Endodermal cell (in vitro differentiated cells): ENCODE measurements around the gene MPP4. TPM values are rescaled to one million over a fixed set of nuclear protein-coding genes. Genes with fewer than 3 reads are reported as not detected.

Source experiments
- DNase-seq: peaks from one replicate; pipeline ENCODE4 v3.0.0-alpha.2; 2017
- H3K27ac ChIP-seq: 2 replicates; pipeline ENCODE4 v1.5.1; 2013; ENCODE audit warnings: mild to moderate bottlenecking, low read depth, low read length, moderate library complexity
- H3K27me3 ChIP-seq: 2 replicates; pipeline ENCODE4 v1.6.1; 2013; ENCODE audit warnings: mild to moderate bottlenecking, low read length, moderate library complexity; ENCODE audit not compliant: insufficient read depth, control insufficient read depth, poor library complexity, severe bottlenecking
- H3K36me3 ChIP-seq: 2 replicates; pipeline ENCODE4 v1.7.0; 2013; ENCODE audit warnings: mild to moderate bottlenecking, low read length, moderate library complexity; ENCODE audit not compliant: control insufficient read depth, insufficient read depth
- H3K4me1 ChIP-seq: one replicate; pipeline ENCODE4 v1.7.0; 2013; ENCODE audit warnings: low read length; ENCODE audit not compliant: control insufficient read depth, insufficient read depth
- H3K4me3 ChIP-seq: 2 replicates; pipeline ENCODE4 v1.5.1; 2013; ENCODE audit warnings: mild to moderate bottlenecking, low read length, moderate library complexity
- H3K9ac ChIP-seq: 2 replicates; pipeline ENCODE4 v1.6.1; 2013; ENCODE audit warnings: mild to moderate bottlenecking, low read length, moderate library complexity; ENCODE audit not compliant: poor library complexity, severe bottlenecking; ENCODE audit errors: extremely low read depth
- H3K9me3 ChIP-seq: 2 replicates; pipeline ENCODE4 v1.6.1; 2013; ENCODE audit warnings: mild to moderate bottlenecking, low read length, moderate library complexity; ENCODE audit not compliant: control insufficient read depth
- H3K27ac Mint-ChIP-seq: 2 replicates; pipeline ENCODE4 v1.8.0; 2020; ENCODE audit warnings: mixed read lengths
- H3K27me3 Mint-ChIP-seq: 2 replicates; pipeline ENCODE4 v1.8.0; 2021; ENCODE audit warnings: mild to moderate bottlenecking, mixed read lengths; ENCODE audit not compliant: insufficient read depth
- H3K36me3 Mint-ChIP-seq: 2 replicates; pipeline ENCODE4 v1.8.0; 2020; ENCODE audit warnings: low read depth, mixed read lengths
- H3K4me1 Mint-ChIP-seq: 2 replicates; pipeline ENCODE4 v1.8.0; 2020; ENCODE audit warnings: mixed read lengths
- H3K4me3 Mint-ChIP-seq: 2 replicates; pipeline ENCODE4 v1.8.0; 2020; ENCODE audit warnings: mild to moderate bottlenecking, moderate library complexity, mixed read lengths
- H3K9me3 Mint-ChIP-seq: 2 replicates; pipeline ENCODE4 v1.8.0; 2020; ENCODE audit warnings: mild to moderate bottlenecking, mixed read lengths
- WGBS, 2 experiments: methylation state at CpG; one replicate each; pipeline versions ENCODE4 v1.1.5 to v1.1.7; 2013; ENCODE audit warnings: missing lambda C conversion rate in 2 of 2, mixed read lengths in 1 of 2; ENCODE audit not compliant: insufficient coverage in 1 of 2, insufficient read length in 1 of 2; 5-methylcytosine and 5-hydroxymethylcytosine counted together
- total RNA-seq, 2 donors: library from RNA; stranded (reverse); fragmentation: NEBNext Ultra II Directional in 1 of 2; extraction: Animal tissue kit (Norgen Biotek cat#: 25700) in 1 of 2; gene quantifications; 2 replicates in 1 of 2; 3 replicates in 1 of 2; pipeline ENCODE4 v1.2.1, GENCODE V29; 2021
- TF ChIP-seq, protein P1 (sequence below): fragments of 200-600 bp; sonication (generic); conservative IDR thresholded peaks from 2 replicates; pipeline ENCODE4 v1.5.0; 2021; ENCODE audit warnings: antibody characterized with exemption, mild to moderate bottlenecking

MPP4 gene
- total RNA-seq, 2 donors from 2014 or later = 0.18 TPM; not detected in 1

DNA sequence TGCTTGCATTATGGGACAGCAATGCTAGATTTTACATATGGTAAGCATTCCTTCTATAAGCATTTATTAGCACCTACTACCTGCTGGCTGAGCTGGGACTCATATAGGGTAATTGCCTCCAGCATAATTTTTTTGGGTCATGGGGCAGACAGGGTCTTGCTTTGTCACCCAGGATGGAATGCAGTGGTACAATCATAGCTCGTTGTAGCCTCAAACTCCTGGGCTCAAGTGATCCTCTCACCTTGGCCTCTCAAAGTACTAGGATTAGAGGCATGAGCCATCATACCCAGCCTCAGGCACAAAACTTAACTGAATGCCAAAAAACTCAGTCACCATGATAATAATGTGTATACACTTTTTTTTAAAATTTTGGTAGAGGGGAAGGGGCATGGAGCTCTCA is 90.4 kb downstream of the MPP4 start:
- no peaks in the 10 kb centered on the region for H3K36me3 ChIP-seq
- H3K36me3 Mint-ChIP-seq = peaks cover 2% of the 10 kb centered on the region
- peaks cover 17% of the 10 kb centered on the region for H3K9me3 ChIP-seq
- WGBS, 2 experiments = 84 to 100% methylated on average over 1 of the region's 1 CpG
- H3K27me3 Mint-ChIP-seq = peaks cover 5% of the 10 kb centered on the region
- H3K9ac ChIP-seq = no peak overlapping the region
- no peak overlapping the region for H3K4me3 Mint-ChIP-seq
- H3K4me1 Mint-ChIP-seq = peaks cover 3% of the 10 kb centered on the region
- H3K27me3 ChIP-seq = peaks cover 8% of the 10 kb centered on the region
- peaks cover 25% of the 10 kb centered on the region for H3K9me3 Mint-ChIP-seq
- H3K27ac ChIP-seq = no peak overlapping the region
- DNase-seq = no peak
- H3K27ac Mint-ChIP-seq = no peak overlapping the region
- H3K4me3 ChIP-seq = no peak overlapping the region
- no peaks in the 10 kb centered on the region for H3K4me1 ChIP-seq
- TF ChIP-seq, protein P1, sequence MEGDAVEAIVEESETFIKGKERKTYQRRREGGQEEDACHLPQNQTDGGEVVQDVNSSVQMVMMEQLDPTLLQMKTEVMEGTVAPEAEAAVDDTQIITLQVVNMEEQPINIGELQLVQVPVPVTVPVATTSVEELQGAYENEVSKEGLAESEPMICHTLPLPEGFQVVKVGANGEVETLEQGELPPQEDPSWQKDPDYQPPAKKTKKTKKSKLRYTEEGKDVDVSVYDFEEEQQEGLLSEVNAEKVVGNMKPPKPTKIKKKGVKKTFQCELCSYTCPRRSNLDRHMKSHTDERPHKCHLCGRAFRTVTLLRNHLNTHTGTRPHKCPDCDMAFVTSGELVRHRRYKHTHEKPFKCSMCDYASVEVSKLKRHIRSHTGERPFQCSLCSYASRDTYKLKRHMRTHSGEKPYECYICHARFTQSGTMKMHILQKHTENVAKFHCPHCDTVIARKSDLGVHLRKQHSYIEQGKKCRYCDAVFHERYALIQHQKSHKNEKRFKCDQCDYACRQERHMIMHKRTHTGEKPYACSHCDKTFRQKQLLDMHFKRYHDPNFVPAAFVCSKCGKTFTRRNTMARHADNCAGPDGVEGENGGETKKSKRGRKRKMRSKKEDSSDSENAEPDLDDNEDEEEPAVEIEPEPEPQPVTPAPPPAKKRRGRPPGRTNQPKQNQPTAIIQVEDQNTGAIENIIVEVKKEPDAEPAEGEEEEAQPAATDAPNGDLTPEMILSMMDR = no peak

DNA sequence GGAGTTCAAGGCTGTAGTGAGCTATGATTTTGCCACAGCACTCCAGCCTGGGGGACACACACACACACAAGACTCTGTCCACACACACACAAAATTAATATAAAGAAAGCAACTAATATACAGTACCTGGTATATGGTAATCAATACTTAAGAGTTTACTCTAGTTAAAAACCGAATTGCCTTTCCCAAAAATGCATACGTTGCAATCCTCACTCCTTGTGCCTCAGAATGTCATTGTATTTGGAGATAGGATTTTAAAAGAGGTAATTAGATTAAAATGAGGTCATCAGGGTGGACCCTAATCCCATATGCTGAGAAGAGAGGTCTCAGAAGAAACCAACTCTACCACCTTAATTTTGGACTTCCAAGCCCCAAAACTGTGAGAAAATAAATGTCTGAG is 90.9 kb downstream of the MPP4 start:
- no peak overlapping the region for H3K4me3 ChIP-seq
- H3K27ac ChIP-seq = no peak overlapping the region
- peaks cover 17% of the 10 kb centered on the region for H3K9me3 ChIP-seq
- Mint-ChIP-seq H3K36me3 (peaks cover 2% of the 10 kb centered on the region), H3K9me3 (peaks cover 21% of the 10 kb centered on the region), H3K27ac (no peak overlapping the region), H3K27me3 (peaks cover 5% of the 10 kb centered on the region), H3K4me1 (peaks cover 3% of the 10 kb centered on the region), H3K4me3 (no peak overlapping the region)
- peaks cover 8% of the 10 kb centered on the region for H3K27me3 ChIP-seq
- WGBS, 2 experiments = 87% methylated on average over 2 of the region's 2 CpGs; no CpG with 5 or more reads in 1 of the 2 experiments
- no peak overlapping the region for H3K9ac ChIP-seq
- H3K36me3 ChIP-seq = no peaks in the 10 kb centered on the region
- TF ChIP-seq, protein P1 = no peak
- DNase-seq = no peak
- H3K4me1 ChIP-seq = no peaks in the 10 kb centered on the region

DNA sequence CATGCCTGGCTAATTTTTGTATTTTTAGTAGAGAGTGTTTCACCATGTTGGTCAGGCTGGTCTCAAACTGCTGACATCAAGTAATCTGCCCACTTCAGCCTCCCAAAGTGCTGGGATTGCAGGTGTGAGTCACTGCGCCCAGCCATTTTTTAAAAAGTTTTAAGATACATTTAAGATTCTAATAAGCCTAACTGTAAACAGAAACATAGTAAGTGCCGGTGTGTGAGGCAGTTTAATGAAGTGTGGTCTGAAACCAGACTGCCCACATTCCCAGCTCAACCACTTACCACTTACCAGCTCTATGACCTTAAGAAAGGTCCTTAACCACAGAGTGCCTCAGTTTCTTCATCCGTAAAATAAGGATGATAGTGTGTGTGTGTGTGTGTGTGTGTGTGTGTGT is 97.5 kb downstream of the MPP4 start:
- Mint-ChIP-seq H3K9me3 (peaks cover 6% of the 10 kb centered on the region), H3K4me1 (no peaks in the 10 kb centered on the region), H3K4me3 (no peak overlapping the region), H3K27ac (no peak overlapping the region), H3K27me3 (peaks cover 3% of the 10 kb centered on the region), H3K36me3 (no peaks in the 10 kb centered on the region)
- Histone ChIP-seq H3K4me3 (no peak overlapping the region), H3K4me1 (no peaks in the 10 kb centered on the region), H3K27ac (no peak overlapping the region), H3K27me3 (peaks cover 8% of the 10 kb centered on the region), H3K9me3 (no peaks in the 10 kb centered on the region), H3K36me3 (no peaks in the 10 kb centered on the region), H3K9ac (no peak overlapping the region)
- WGBS, 2 experiments = 93% methylated on average over 2 of the region's 3 CpGs; no CpG with 5 or more reads in 1 of the 2 experiments
- no peak for DNase-seq
- TF ChIP-seq, protein P1 = no peak
